HG02852 (cell line): ENCODE data around the gene GP5.

Experiments used
- ATAC-seq: cut with Tn5 transposase; IDR thresholded peaks from one replicate; pipeline ENCODE4 v1.9.1; 2021; ENCODE audit warnings: mild to moderate bottlenecking, moderate library complexity; ENCODE audit not compliant: unreplicated experiment

The GP5 gene

GRCh38 chr3:194379231-194379630 lies 19.8 kb downstream of the GP5 start:
- ATAC-seq, result no peak

- no peak for ATAC-seq
Observed at GRCh38 chr3:194377708-194378107, 21.4 kb downstream of the GP5 start.

GRCh38 chr3:194376241-194376560 lies 22.9 kb downstream of the GP5 start:
- ATAC-seq, result no peak

GRCh38 chr3:194375473-194376240 lies 23.4 kb downstream of the GP5 start:
- ATAC-seq, result no peak

- ATAC-seq, result no peak
Observed at GRCh38 chr3:194374935-194375334, 24.1 kb downstream of the GP5 start.

GRCh38 chr3:194373899-194374298 lies 25.2 kb downstream of the GP5 start:
- no peak for ATAC-seq

GRCh38 chr3:194373028-194373427 lies 26.0 kb downstream of the GP5 start:
- ATAC-seq, result no peak

GRCh38 chr3:194370753-194371152 lies 28.3 kb downstream of the GP5 start:
- no peak for ATAC-seq

GRCh38 chr3:194369522-194370279 lies 29.4 kb downstream of the GP5 start, which contains the start of gene LRRC15:
Gene LRRC15, minus strand, starts transcription at chr3:194369743. Its CDS starts 8,700 bp downstream, at chr3:194361043.
- ATAC-seq, result no peak

GRCh38 chr3:194368918-194369317 lies 30.1 kb downstream of the GP5 start:
- ATAC-seq, result no peak

GRCh38 chr3:194367992-194368841 lies 30.8 kb downstream of the GP5 start:
- no peak for ATAC-seq

GRCh38 chr3:194365978-194366490 lies 33.0 kb downstream of the GP5 start:
- ATAC-seq, result no peak

GRCh38 chr3:194365526-194365925 lies 33.5 kb downstream of the GP5 start:
- no peak for ATAC-seq

- no peak for ATAC-seq
Observed at GRCh38 chr3:194364652-194365434, 34.2 kb downstream of the GP5 start.

- ATAC-seq, result no peak
Observed at GRCh38 chr3:194364314-194364651, 34.8 kb downstream of the GP5 start.

GRCh38 chr3:194360568-194360967 lies 38.5 kb downstream of the GP5 start:
- ATAC-seq, result no peak

- ATAC-seq, result no peak
Observed at GRCh38 chr3:194357681-194358080, 41.4 kb downstream of the GP5 start.

GRCh38 chr3:194355379-194355778 lies 43.7 kb downstream of the GP5 start:
- ATAC-seq, result no peak

GRCh38 chr3:194354315-194354714 lies 44.8 kb downstream of the GP5 start:
- ATAC-seq, result no peak

GRCh38 chr3:194352667-194353246 lies 46.3 kb downstream of the GP5 start:
- ATAC-seq, result no peak
